H1 (cell line): Measurements from ENCODE around the gene RELB. TPM values are rescaled to one million over a fixed set of nuclear protein-coding genes. Genes with fewer than 3 reads are reported as not detected.

Experiments
- ASH2L ChIP-seq: fragments of 200-600, 300-600 bp; sonication (generic); IDR thresholded peaks from one replicate; pipeline ENCODE4 v1.7.1; 2017; ENCODE audit warnings: low read length
- CEBPB ChIP-seq: IDR thresholded peaks from 2 replicates; pipeline ENCODE4 v1.6.1; 2012; ENCODE audit warnings: low read depth, low read length
- CREB1 ChIP-seq: IDR thresholded peaks from 2 replicates; pipeline ENCODE4 v1.6.1; 2012; ENCODE audit warnings: inconsistent platforms
- RAD21 ChIP-seq, 2 experiments: IDR thresholded peaks in 1 of 2; conservative IDR thresholded peaks in 1 of 2; 2 replicates each; pipeline ENCODE4 v1.6.1; 2011; ENCODE audit warnings: low read depth in 2 of 2, low read length in 2 of 2, improper control_type of control experiment in 1 of 2, inconsistent platforms in 1 of 2, mild to moderate bottlenecking in 1 of 2, moderate library complexity in 1 of 2
- RNF2 ChIP-seq: fragments of 200-900, 300-1000 bp; sonication (generic); IDR thresholded peaks from 2 replicates; pipeline ENCODE4 v1.7.1; 2016; ENCODE audit warnings: borderline replicate concordance, low read depth, mild to moderate bottlenecking, antibody characterized with exemption, low read length; ENCODE audit not compliant: poor library complexity, severe bottlenecking; ENCODE audit errors: missing control alignments
- RXRA ChIP-seq: IDR thresholded peaks from 2 replicates; pipeline ENCODE4 v1.6.1; 2011; ENCODE audit warnings: low read depth, mild to moderate bottlenecking, low read length, moderate library complexity; ENCODE audit not compliant: insufficient read depth
- SAP30 ChIP-seq: fragments of 300-600 bp; sonication (generic); IDR thresholded peaks from 2 replicates; pipeline ENCODE4 v1.7.1; 2012; ENCODE audit warnings: low read length, moderate library complexity, mild to moderate bottlenecking, inconsistent platforms; ENCODE audit not compliant: insufficient read depth, insufficient replicate concordance
- SIN3A ChIP-seq, 2 experiments: IDR thresholded peaks in 1 of 2; conservative IDR thresholded peaks in 1 of 2; 2 replicates each; pipeline ENCODE4 v1.6.1; 2011 to 2012; ENCODE audit warnings: low read length in 2 of 2, improper control_type of control experiment in 1 of 2, low read depth in 1 of 2, mild to moderate bottlenecking in 1 of 2
- SP4 ChIP-seq: IDR thresholded peaks from 2 replicates; pipeline ENCODE4 v1.6.1; 2012; ENCODE audit warnings: low read length, inconsistent platforms
- TBP ChIP-seq: IDR thresholded peaks from 2 replicates; pipeline ENCODE4 v1.6.1; 2011; ENCODE audit warnings: low read depth, low read length, improper control_type of control experiment
- polyA plus RNA-seq, 7 experiments: library from polyadenylated mRNA; depleted of rRNA in 3 of 7; stranded (reverse) in 5 of 7; unstranded in 2 of 7; fragments of >200 nt in 5 of 7; fragments of 200-250 nt in 2 of 7; gene quantifications; 1 replicate in 5 of 7; 2 replicates in 1 of 7; 4 replicates in 1 of 7; pipeline versions ENCODE4 v1.2.1 to v1.2.3, GENCODE V29; 2011 to 2013; ENCODE audit warnings: missing spikeins in 2 of 7, mixed read lengths in 2 of 7
- total RNA-seq: library from RNA; stranded (reverse); fragmentation: NEBNext Ultra II Directional; extraction: Animal tissue kit (Norgen Biotek cat#: 25700); gene quantifications from 2 replicates; pipeline ENCODE4 v1.2.1, GENCODE V29; 2021
- TF ChIP-seq, protein P1 (sequence below): IDR thresholded peaks from 2 replicates; pipeline ENCODE4 v1.6.1; 2011; ENCODE audit warnings: low read length, improper control_type of control experiment
- TF ChIP-seq, protein P2 (sequence below): IDR thresholded peaks from 2 replicates; pipeline ENCODE4 v1.6.1; 2012; ENCODE audit warnings: inconsistent platforms

RELB gene
- total and polyA plus RNA-seq, 2 of the 8 experiments (the other 6 are each of a cell fraction or from before 2014, with no cell fraction given): 10.0 to 13.1 TPM

DNA sequence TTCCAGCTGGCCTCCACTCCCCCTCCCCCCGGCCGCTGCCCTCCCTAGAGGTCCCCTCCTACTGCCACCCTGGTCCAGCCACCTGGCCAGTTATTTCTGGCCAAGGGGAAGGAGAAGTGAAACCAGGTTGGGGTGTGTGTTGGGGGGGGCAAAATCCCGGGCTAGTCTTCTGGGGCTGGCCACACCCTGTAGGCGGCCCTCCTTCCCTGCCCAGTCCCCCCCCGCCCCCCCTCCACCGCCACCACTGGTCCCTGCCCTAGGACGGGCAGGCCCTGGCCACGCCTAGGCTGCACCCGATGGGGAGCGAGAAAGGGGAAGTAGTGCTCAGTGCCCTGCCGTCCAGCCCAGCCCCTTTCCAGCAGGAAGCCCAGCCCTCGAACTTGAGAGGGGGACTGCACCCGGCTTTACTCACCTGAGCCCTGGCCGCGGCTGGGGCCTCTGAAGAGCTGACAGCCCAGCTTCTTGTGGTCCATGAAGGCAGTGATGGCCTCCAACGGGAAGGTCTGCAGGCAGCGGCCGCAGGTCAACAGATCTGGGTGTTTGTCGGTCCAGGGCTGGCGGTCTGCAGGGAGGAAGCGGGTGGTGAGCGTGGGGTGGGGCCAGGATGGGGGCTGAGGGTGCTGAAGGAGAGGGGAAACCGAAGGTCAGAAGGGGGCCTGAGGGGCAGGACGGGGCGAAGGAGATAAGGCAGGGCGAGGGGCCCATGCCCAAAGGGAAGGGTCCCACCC, 74.2 kb downstream of the RELB start (continued):
- TF ChIP-seq SAP30 (peak; percentile 71), TBP (peak; percentile 15; the same call in 1 of the 2 replicates), SIN3A (conservative IDR thresholded peaks at IDR 0.05 in 1 of 2, IDR thresholded peaks at IDR 0.05 in 1 of 2; ENCODE audit: low read depth in 1 of 2, low read length in 2 of 2) (peak in 1 of 2 experiments; percentile 9; a peak in 1 of 4 replicates), CREB1 (no peak), CEBPB (no peak), RXRA (no peak), RAD21 (IDR thresholded peaks at IDR 0.05 in 1 of 2, conservative IDR thresholded peaks at IDR 0.05 in 1 of 2; ENCODE audit: low read depth in 2 of 2, low read length in 2 of 2) (0 out of 4 replicates have a peak, but pooled peaks of 1 of the 2 experiments have one; percentile 1), ASH2L (no peak), RNF2 (no peak), SP4 (no peak)
- TF ChIP-seq, protein P1, sequence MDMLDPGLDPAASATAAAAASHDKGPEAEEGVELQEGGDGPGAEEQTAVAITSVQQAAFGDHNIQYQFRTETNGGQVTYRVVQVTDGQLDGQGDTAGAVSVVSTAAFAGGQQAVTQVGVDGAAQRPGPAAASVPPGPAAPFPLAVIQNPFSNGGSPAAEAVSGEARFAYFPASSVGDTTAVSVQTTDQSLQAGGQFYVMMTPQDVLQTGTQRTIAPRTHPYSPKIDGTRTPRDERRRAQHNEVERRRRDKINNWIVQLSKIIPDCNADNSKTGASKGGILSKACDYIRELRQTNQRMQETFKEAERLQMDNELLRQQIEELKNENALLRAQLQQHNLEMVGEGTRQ: no peak
- TF ChIP-seq, protein P2, sequence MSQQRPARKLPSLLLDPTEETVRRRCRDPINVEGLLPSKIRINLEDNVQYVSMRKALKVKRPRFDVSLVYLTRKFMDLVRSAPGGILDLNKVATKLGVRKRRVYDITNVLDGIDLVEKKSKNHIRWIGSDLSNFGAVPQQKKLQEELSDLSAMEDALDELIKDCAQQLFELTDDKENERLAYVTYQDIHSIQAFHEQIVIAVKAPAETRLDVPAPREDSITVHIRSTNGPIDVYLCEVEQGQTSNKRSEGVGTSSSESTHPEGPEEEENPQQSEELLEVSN: no peak
- TF ChIP-seq, all 59 proteins: peak for 5
